K562 (cell line): ENCODE results near the gene C12orf42. TPM values are rescaled to one million over a fixed set of nuclear protein-coding genes. Genes with fewer than 3 reads are reported as not detected.

ENCODE experiments used
- ATAC-seq: fragments of 200-7000 bp; cut with Tn5 transposase; 3 replicates; pipeline ENCODE4 v1.9.1; 2020; ENCODE audit warnings: moderate library complexity
- BruUV-seq: library from RNA; stranded (reverse); fragments of 400-500 nt; replicated peaks from 2 replicates; lab custom pipeline; 2021; lab: Mats Ljungman, UMichigan
- CTCF ChIA-PET: fragments of 300-600 bp; formaldehyde crosslinking; extraction: SDS; loops from one replicate; lab custom pipeline; 2021; ENCODE audit warnings: low intra/inter-chr PET ratio; lab: Yijun Ruan, JAX
- POLR2A ChIA-PET: fragments of 300-600, 350-650 bp; sonication (Branson Sonifier 250); formaldehyde crosslinking; extraction: SDS; loops from one replicate; lab custom pipeline; 2021; ENCODE audit warnings: antibody characterized with exemption, inconsistent platforms; lab: Yijun Ruan, JAX
- DNase-seq, 4 experiments: peaks; one replicate each; pipeline versions ENCODE4 v3.0.0 to v3.0.0-alpha.2; 2011 to 2018; ENCODE audit warnings: low spot score in 3 of 4, mixed read lengths in 3 of 4; ENCODE audit errors: extremely low read depth in 1 of 4
- FAIRE-seq: peaks from 2 replicates; lab custom pipeline; 2011; peaks lifted over from hg19 to GRCh38; lab: Jason Lieb, UNC
- H2AFZ ChIP-seq: 2 replicates; pipeline ENCODE4 v1.6.0; 2011; ENCODE audit warnings: low read depth, low read length, control low read depth, inconsistent platforms
- H3K27ac ChIP-seq: fragments of 200-600 bp; 3 replicates; pipeline ENCODE4 v1.8.0; 2011; ENCODE audit warnings: low read depth, mild to moderate bottlenecking, control low read depth, inconsistent platforms, low read length, moderate library complexity, mixed read lengths; ENCODE audit errors: extremely low read depth
- H3K27me3 ChIP-seq, 2 experiments: fragments of 300-600 bp in 1 of 2; 2 replicates in 1 of 2; 3 replicates in 1 of 2; pipeline versions ENCODE4 v1.6.0 to v1.8.0; 2011; ENCODE audit warnings: inconsistent platforms in 2 of 2, low read length in 2 of 2, mild to moderate bottlenecking in 1 of 2, mixed read lengths in 1 of 2, moderate library complexity in 1 of 2; ENCODE audit not compliant: control insufficient read depth in 2 of 2, insufficient read depth in 2 of 2
- H3K36me3 ChIP-seq: fragments of 300-600 bp; 3 replicates; pipeline ENCODE4 v1.8.0; 2011; ENCODE audit warnings: mild to moderate bottlenecking, low read length, inconsistent platforms; ENCODE audit not compliant: control insufficient read depth, insufficient read depth
- H3K4me1 ChIP-seq, 2 experiments: fragments of 200-600 bp in 1 of 2; replicated peaks in 1 of 2; 2 replicates in 1 of 2; 3 replicates in 1 of 2; pipeline versions ENCODE4 v1.5.1 to v1.8.0; 2011; ENCODE audit warnings: inconsistent platforms in 2 of 2, low read length in 2 of 2, mild to moderate bottlenecking in 1 of 2, mixed read lengths in 1 of 2, moderate library complexity in 1 of 2; ENCODE audit not compliant: control insufficient read depth in 2 of 2, insufficient read depth in 2 of 2
- H3K4me2 ChIP-seq: 2 replicates; pipeline ENCODE4 v1.6.1; 2011; ENCODE audit warnings: low read length, control low read depth, inconsistent platforms, mixed read lengths; ENCODE audit not compliant: insufficient read depth
- H3K4me3 ChIP-seq: fragments of 200-600 bp; sonication (generic), shearing (Covaris generic); 2 replicates; pipeline ENCODE4 v1.5.1; 2016; ENCODE audit warnings: control low read depth, inconsistent platforms
- H3K79me2 ChIP-seq: fragments of 200-600 bp; 3 replicates; pipeline ENCODE4 v1.8.0; 2011; ENCODE audit warnings: low read length, inconsistent platforms; ENCODE audit not compliant: control insufficient read depth, insufficient read depth
- H3K9ac ChIP-seq, 2 experiments: 2 replicates each; pipeline versions ENCODE4 v1.6.0 to v1.6.1; 2011; ENCODE audit warnings: low read depth in 2 of 2, low read length in 2 of 2, control low read depth in 1 of 2, inconsistent platforms in 1 of 2, mild to moderate bottlenecking in 1 of 2, mixed read lengths in 1 of 2; ENCODE audit not compliant: insufficient read depth in 1 of 2
- H3K9me1 ChIP-seq: one replicate; pipeline ENCODE4 v1.6.0; 2011; ENCODE audit warnings: inconsistent platforms, mild to moderate bottlenecking, low read length, moderate library complexity; ENCODE audit not compliant: control insufficient read depth, insufficient read depth
- H3K9me3 ChIP-seq: replicated peaks from 2 replicates; pipeline ENCODE4 v1.5.1; 2011; ENCODE audit warnings: low read depth, low read length, inconsistent platforms; ENCODE audit not compliant: control insufficient read depth, insufficient read depth
- H4K20me1 ChIP-seq: replicated peaks from 2 replicates; pipeline ENCODE4 v1.6.1; 2011; ENCODE audit warnings: low read length, inconsistent platforms, mixed read lengths; ENCODE audit not compliant: control insufficient read depth, insufficient read depth
- IFI16 ChIP-seq: fragments of 250-450 bp; sonication (Bioruptor Pico); IDR thresholded peaks from 2 replicates; pipeline ENCODE4 v2.1.2; 2022; ENCODE audit warnings: mild to moderate bottlenecking, inconsistent platforms
- JUND ChIP-seq, 2 experiments: IDR thresholded peaks; 2 replicates in 1 of 2; 3 replicates in 1 of 2; pipeline ENCODE4 v1.6.1; 2011; ENCODE audit warnings: borderline replicate concordance in 2 of 2, low read depth in 2 of 2, low read length in 2 of 2, improper control_type of control experiment in 1 of 2, missing biosample characterization in 1 of 2, missing genetic modification characterization in 1 of 2, missing genetic modification reagents in 1 of 2
- WGBS: fragments of 100-300 bp; shearing (Covaris generic); methylation state at CpG from one replicate; pipeline ENCODE4 v1.1.6; 2016; ENCODE audit warnings: low coverage, mixed read lengths; ENCODE audit not compliant: insufficient coverage; ENCODE audit errors: missing lambda C conversion rate; 5-methylcytosine and 5-hydroxymethylcytosine counted together
- in situ Hi-C: fragments of 300-500 bp; cut with MboI; formaldehyde crosslinking; loops from 4 replicates; pipeline ENCODE4 v1.15.0; 2018; ENCODE audit warnings: inconsistent platforms, mixed read lengths
- intact Hi-C: fragments of 100-400 bp; cut with micrococcal nuclease; formaldehyde crosslinking; loops from 2 replicates; pipeline ENCODE4 v1.14.2; 2022
- polyA plus RNA-seq, 8 experiments: library from polyadenylated mRNA; depleted of rRNA in 4 of 8; stranded (reverse) in 5 of 8; unstranded in 3 of 8; fragments of >200 nt; fragmentation: Nextera tagmentation in 2 of 8; fragmentation: Illumina TruSeq in 1 of 8; extraction: Ambion mirVana in 2 of 8; extraction: Trizol in 1 of 8; gene quantifications; 2 replicates each; pipeline versions ENCODE4 v1.2.1 to v1.2.3, GENCODE V29; 2011 to 2014; ENCODE audit warnings: inconsistent platforms in 1 of 8, missing spikeins in 1 of 8
- total RNA-seq, 7 experiments: library from RNA; depleted of rRNA in 6 of 7; stranded (reverse); fragments of >200 nt in 6 of 7; fragmentation: Illumina TruSeq in 2 of 7; extraction: Trizol in 2 of 7; gene quantifications; 2 replicates each; pipeline versions ENCODE4 v1.2.1 to v1.2.3, GENCODE V29; 2011 to 2021; ENCODE audit warnings: low replicate concordance in 1 of 7
- TF ChIP-seq, protein P1 (sequence below): fragments of 150-350 bp; IDR thresholded peaks from 2 replicates; pipeline ENCODE4 v1.6.1; 2014; ENCODE audit warnings: low read depth, mild to moderate bottlenecking, low read length, borderline replicate concordance
- TF ChIP-seq, protein P2 (sequence below): fragments of 450-650 bp; IDR thresholded peaks from 2 replicates; pipeline ENCODE4 v1.6.1; 2017; ENCODE audit warnings: antibody characterized with exemption
- TF ChIP-seq, protein P3 (sequence below): fragments of 450-650 bp; IDR thresholded peaks from 2 replicates; pipeline ENCODE4 v1.6.1; 2018; ENCODE audit warnings: mild to moderate bottlenecking, low read depth; ENCODE audit not compliant: partially characterized antibody
- TF ChIP-seq, protein P4 (sequence below): IDR thresholded peaks from 2 replicates; pipeline ENCODE4 v1.6.1; 2011; ENCODE audit warnings: borderline replicate concordance, low read depth, mild to moderate bottlenecking, moderate library complexity, low read length; ENCODE audit not compliant: insufficient read depth, poor library complexity, severe bottlenecking

Gene C12orf42
- total and polyA plus RNA-seq, 9 of the 15 experiments (the other 6 are each of a cell fraction or from before 2014, with no cell fraction given), result not detected

DNA sequence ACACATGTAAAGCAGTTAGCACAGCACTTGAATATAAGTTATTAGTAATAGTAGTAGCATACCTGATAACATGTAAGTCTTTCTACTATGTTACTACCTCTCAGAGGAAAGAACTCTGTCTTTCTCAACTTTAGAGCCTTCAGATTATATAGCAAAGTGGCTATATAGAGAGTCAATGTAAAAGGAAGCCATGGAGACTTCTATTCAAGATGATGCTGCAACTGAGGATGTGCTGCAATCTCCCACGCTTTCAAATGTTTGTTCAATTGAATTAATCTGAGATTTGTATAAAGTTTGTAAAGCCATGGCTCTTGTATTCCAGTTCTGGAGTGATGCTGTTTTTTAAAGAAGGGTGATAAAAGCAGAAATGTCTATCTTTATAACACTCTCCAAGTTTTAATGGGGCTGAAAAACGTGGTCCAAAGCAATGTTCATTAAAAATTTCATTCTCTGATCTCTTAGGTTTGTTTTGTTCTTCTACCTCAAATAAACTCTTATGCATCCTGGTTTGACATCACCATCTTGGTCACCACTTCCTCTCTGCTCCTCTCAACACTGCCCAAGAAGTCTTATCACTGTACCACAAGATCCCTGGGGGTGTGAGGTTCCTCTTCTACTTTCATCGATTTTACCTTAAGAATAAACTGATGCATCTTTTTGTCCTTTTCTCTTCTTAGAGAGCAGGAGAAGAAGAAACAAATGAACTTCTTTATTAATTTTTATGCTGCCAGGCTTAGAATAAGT is 40.6 kb downstream of the C12orf42 start (continued):
- TF ChIP-seq, protein P1, sequence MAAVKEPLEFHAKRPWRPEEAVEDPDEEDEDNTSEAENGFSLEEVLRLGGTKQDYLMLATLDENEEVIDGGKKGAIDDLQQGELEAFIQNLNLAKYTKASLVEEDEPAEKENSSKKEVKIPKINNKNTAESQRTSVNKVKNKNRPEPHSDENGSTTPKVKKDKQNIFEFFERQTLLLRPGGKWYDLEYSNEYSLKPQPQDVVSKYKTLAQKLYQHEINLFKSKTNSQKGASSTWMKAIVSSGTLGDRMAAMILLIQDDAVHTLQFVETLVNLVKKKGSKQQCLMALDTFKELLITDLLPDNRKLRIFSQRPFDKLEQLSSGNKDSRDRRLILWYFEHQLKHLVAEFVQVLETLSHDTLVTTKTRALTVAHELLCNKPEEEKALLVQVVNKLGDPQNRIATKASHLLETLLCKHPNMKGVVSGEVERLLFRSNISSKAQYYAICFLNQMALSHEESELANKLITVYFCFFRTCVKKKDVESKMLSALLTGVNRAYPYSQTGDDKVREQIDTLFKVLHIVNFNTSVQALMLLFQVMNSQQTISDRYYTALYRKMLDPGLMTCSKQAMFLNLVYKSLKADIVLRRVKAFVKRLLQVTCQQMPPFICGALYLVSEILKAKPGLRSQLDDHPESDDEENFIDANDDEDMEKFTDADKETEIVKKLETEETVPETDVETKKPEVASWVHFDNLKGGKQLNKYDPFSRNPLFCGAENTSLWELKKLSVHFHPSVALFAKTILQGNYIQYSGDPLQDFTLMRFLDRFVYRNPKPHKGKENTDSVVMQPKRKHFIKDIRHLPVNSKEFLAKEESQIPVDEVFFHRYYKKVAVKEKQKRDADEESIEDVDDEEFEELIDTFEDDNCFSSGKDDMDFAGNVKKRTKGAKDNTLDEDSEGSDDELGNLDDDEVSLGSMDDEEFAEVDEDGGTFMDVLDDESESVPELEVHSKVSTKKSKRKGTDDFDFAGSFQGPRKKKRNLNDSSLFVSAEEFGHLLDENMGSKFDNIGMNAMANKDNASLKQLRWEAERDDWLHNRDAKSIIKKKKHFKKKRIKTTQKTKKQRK, result no peak

DNA sequence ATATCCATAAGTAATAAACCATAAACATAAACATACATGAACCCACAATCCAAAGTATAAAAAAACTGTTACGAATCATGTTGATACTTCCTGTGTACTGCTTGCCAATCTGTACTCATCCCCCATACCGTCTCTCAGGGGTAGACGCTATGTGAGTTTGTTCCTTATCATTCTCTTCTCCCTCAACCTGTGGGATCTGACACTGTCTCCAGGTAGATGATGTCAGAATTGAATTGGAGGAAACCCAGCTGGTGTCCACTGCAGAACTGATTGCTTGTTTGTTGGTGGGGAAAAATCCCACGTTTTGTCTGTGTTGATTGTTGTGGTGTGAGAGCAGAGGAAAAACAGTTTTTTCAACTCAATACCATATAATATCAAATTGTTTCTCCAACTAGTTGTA is 50.8 kb downstream of the C12orf42 start:
- Histone ChIP-seq H3K4me2 (no peak overlapping the region), H3K9ac (no peak overlapping the region), H3K9me1 (no peaks in the 10 kb centered on the region), H3K4me3 (no peak overlapping the region), H3K4me1 (no peaks in the 10 kb centered on the region), H4K20me1 (no peaks in the 10 kb centered on the region), H3K27ac (no peak overlapping the region), H3K36me3 (no peaks in the 10 kb centered on the region), H3K9me3 (no peaks in the 10 kb centered on the region; the same call in 1 of the 2 replicates), H3K79me2 (no peaks in the 10 kb centered on the region), H3K27me3 (no peaks in the 10 kb centered on the region), H2AFZ (no peak overlapping the region)
- POLR2A ChIA-PET, result no interaction called here
- in situ Hi-C loops (no loop called here), intact Hi-C loops (no loop called here)
- no TSS peak for BruUV-seq
- CTCF ChIA-PET, result no interaction called here
- no peak for DNase-seq
- no peak for ATAC-seq
- FAIRE-seq, result no peak
- 0% methylated on average over 4 of the region's 4 CpGs for WGBS
- TF ChIP-seq JUND (IDR thresholded peaks at IDR 0.05; ENCODE audit: borderline replicate concordance, low read depth, low read length) (no peak), JUND (tag; IDR thresholded peaks at IDR 0.05; ENCODE audit: borderline replicate concordance, low read depth, low read length) (no peak), IFI16 (no peak)
- TF ChIP-seq, protein P2, sequence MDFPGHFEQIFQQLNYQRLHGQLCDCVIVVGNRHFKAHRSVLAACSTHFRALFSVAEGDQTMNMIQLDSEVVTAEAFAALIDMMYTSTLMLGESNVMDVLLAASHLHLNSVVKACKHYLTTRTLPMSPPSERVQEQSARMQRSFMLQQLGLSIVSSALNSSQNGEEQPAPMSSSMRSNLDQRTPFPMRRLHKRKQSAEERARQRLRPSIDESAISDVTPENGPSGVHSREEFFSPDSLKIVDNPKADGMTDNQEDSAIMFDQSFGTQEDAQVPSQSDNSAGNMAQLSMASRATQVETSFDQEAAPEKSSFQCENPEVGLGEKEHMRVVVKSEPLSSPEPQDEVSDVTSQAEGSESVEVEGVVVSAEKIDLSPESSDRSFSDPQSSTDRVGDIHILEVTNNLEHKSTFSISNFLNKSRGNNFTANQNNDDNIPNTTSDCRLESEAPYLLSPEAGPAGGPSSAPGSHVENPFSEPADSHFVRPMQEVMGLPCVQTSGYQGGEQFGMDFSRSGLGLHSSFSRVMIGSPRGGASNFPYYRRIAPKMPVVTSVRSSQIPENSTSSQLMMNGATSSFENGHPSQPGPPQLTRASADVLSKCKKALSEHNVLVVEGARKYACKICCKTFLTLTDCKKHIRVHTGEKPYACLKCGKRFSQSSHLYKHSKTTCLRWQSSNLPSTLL, result no peak
- TF ChIP-seq, protein P3, sequence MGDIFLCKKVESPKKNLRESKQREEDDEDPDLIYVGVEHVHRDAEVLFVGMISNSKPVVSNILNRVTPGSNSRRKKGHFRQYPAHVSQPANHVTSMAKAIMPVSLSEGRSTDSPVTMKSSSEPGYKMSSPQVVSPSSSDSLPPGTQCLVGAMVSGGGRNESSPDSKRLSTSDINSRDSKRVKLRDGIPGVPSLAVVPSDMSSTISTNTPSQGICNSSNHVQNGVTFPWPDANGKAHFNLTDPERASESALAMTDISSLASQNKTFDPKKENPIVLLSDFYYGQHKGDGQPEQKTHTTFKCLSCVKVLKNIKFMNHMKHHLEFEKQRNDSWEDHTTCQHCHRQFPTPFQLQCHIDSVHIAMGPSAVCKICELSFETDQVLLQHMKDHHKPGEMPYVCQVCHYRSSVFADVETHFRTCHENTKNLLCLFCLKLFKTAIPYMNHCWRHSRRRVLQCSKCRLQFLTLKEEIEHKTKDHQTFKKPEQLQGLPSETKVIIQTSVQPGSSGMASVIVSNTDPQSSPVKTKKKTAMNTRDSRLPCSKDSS, result no peak
- TF ChIP-seq, protein P4, sequence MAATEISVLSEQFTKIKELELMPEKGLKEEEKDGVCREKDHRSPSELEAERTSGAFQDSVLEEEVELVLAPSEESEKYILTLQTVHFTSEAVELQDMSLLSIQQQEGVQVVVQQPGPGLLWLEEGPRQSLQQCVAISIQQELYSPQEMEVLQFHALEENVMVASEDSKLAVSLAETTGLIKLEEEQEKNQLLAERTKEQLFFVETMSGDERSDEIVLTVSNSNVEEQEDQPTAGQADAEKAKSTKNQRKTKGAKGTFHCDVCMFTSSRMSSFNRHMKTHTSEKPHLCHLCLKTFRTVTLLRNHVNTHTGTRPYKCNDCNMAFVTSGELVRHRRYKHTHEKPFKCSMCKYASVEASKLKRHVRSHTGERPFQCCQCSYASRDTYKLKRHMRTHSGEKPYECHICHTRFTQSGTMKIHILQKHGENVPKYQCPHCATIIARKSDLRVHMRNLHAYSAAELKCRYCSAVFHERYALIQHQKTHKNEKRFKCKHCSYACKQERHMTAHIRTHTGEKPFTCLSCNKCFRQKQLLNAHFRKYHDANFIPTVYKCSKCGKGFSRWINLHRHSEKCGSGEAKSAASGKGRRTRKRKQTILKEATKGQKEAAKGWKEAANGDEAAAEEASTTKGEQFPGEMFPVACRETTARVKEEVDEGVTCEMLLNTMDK, result no peak
